Mucosa of rectum (tissue), 2 donors: ENCODE results near the gene MTRR.

Experiments
- H3K27ac ChIP-seq, 2 donors: one replicate each; pipeline ENCODE4 v1.7.0; 2013; ENCODE audit warnings: inconsistent platforms in 2 of 2, low read depth in 2 of 2, low read length in 2 of 2
- H3K27me3 ChIP-seq, 2 donors: one replicate each; pipeline ENCODE4 v1.7.0; 2013; ENCODE audit warnings: low read length in 2 of 2; ENCODE audit not compliant: control insufficient read depth in 2 of 2, insufficient read depth in 2 of 2
- H3K36me3 ChIP-seq, 2 donors: one replicate each; pipeline ENCODE4 v1.7.0; 2013; ENCODE audit warnings: low read length in 2 of 2; ENCODE audit not compliant: control insufficient read depth in 2 of 2, insufficient read depth in 2 of 2
- H3K4me1 ChIP-seq, 2 donors: one replicate each; pipeline ENCODE4 v1.7.0; 2013; ENCODE audit warnings: low read length in 2 of 2, mild to moderate bottlenecking in 1 of 2; ENCODE audit not compliant: control insufficient read depth in 2 of 2, insufficient read depth in 2 of 2
- H3K4me3 ChIP-seq, 2 donors: one replicate each; pipeline ENCODE4 v1.7.0; 2013; ENCODE audit warnings: low read length in 2 of 2
- H3K9ac ChIP-seq, 2 donors: one replicate each; pipeline ENCODE4 v1.7.0; 2013; ENCODE audit warnings: low read length in 2 of 2, low read depth in 1 of 2, mild to moderate bottlenecking in 1 of 2
- H3K9me3 ChIP-seq, 2 donors: one replicate each; pipeline ENCODE4 v1.7.0; 2013; ENCODE audit warnings: low read length in 2 of 2; ENCODE audit not compliant: control insufficient read depth in 2 of 2
- donor health status: healthy.
- donor health status: Normal muscosa, but diverticular disease.

The MTRR gene

DNA sequence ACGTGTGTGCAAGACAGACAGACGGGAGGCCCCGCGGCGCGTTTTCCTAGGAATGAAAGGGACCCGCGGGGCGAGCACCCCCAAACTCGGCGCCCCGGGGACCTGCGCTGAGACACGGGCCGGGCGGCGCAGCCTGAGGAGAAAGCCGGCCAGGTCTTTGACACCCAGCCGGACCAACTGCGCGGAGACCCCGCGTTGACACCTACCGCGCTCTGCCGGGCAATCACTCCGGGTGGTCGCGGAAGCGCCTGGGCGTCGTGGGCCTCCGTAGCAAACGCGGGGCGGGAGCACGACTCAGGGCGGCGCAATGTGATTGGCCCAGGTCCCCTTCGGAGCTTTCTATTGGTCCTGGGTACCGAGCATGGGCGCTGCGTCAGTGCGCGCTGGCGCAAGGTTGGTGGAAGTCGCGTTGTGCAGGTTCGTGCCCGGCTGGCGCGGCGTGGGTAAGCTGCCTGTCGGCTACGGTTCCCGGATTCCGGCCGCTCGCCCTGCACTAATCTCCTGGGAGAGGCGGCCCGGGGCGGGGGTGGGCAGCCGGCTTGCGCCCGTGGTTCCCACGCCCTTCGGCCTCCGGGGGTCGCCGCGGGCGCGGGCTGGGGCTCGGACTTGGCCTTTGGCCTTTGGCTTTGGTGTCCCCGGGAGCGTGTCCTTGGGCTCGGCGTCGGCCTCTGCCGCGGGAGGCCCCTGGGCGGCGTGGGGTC, at the start of gene MTRR, which contains the start of gene FASTKD3:
MTRR (plus strand) TSS at position 376 of the 701 bp plus-strand sequence. CDS start 1,647 bp downstream, outside the sequence.
FASTKD3 (minus strand) TSS at position 259 of the 701 bp plus-strand sequence. CDS start 948 bp downstream, outside the sequence.
- H3K27me3 ChIP-seq: no peaks in the 10 kb centered on the region
- H3K36me3 ChIP-seq: peaks cover 5 to 8% of the 10 kb centered on the region in 2 donors
- peak within 1 kb of the TSS; percentile 68 to 81 for H3K27ac ChIP-seq
- no peaks in the 10 kb centered on the region for H3K9me3 ChIP-seq
- peak within 1 kb of the TSS; percentile 78 to 87 for H3K9ac ChIP-seq
- H3K4me1 ChIP-seq: peaks cover 9 to 30% of the 10 kb centered on the region in 2 donors
- H3K4me3 ChIP-seq: peak within 1 kb of the TSS; percentile 92 to 93

DNA sequence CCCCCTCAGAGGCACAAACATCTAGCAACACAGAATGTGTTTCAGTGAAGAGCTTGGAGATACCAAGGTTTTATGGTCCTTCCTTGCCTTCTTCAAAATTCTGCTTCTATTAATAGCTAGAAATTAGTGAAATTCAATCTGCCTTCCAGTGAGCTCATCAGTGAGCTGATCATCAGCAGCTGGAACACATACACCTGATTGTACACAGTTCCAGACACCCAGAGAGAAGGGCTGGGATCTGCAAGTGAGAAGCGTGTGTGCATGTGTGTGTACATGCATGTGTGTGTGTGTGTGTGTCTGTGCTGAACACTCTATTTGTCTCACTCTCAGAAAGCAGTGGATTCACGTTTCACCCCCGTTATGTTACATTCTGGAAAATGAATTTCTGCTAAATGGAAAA, 46.5 kb upstream of the MTRR start:
- Histone ChIP-seq H3K4me3 (no peak overlapping the region), H3K9ac (no peak overlapping the region), H3K9me3 (no peaks in the 10 kb centered on the region), H3K27me3 (no peaks in the 10 kb centered on the region), H3K4me1 (no peaks in the 10 kb centered on the region), H3K36me3 (no peaks in the 10 kb centered on the region), H3K27ac (no peak overlapping the region)

DNA sequence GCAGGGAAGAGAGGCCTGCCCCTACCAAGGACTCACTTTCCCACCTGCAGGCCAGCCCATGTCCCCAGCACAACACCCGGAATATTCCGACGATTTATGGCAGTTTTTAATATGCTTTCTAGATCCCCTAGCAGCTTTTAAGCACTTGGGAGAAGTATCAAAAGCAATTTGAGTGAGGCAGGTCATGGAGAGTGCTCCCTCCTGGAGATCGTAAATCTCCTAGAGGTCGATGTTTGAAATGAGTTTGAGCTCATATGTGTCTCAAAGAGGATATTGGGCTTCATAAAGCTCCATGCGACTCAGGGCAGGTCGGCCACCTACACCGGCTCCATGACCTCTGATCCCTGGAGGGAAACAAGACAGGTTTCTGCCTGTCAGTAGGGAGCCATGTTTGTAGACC, 45.4 kb upstream of the MTRR start:
- H3K9ac ChIP-seq: no peak overlapping the region
- H3K9me3 ChIP-seq: no peaks in the 10 kb centered on the region
- H3K36me3 ChIP-seq: no peaks in the 10 kb centered on the region
- H3K27me3 ChIP-seq: no peaks in the 10 kb centered on the region
- H3K4me3 ChIP-seq: no peak overlapping the region
- no peaks in the 10 kb centered on the region for H3K4me1 ChIP-seq
- H3K27ac ChIP-seq: no peak overlapping the region

DNA sequence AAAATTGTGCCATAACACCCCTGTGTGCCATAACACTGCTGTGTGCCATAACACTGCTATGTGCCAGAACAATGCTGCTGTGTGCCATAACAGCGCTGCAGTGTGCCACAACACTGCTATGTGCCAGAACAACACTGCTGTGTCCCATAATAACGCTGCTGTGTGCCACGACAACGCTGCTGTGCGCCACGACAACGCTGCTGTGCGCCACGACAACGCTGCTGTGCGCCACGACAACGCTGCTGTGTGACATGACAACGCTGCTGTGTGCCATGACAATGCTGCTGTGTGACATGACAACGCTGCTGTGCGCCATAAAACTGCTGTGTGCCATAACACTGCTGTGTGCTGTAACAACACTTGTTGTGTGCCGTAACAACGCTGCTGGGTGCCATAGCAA, 44.0 kb upstream of the MTRR start:
- H3K9me3 ChIP-seq: no peaks in the 10 kb centered on the region
- H3K4me1 ChIP-seq: no peaks in the 10 kb centered on the region
- no peak overlapping the region for H3K27ac ChIP-seq
- H3K9ac ChIP-seq: no peak overlapping the region
- no peaks in the 10 kb centered on the region for H3K27me3 ChIP-seq
- no peak overlapping the region for H3K4me3 ChIP-seq
- no peaks in the 10 kb centered on the region for H3K36me3 ChIP-seq

DNA sequence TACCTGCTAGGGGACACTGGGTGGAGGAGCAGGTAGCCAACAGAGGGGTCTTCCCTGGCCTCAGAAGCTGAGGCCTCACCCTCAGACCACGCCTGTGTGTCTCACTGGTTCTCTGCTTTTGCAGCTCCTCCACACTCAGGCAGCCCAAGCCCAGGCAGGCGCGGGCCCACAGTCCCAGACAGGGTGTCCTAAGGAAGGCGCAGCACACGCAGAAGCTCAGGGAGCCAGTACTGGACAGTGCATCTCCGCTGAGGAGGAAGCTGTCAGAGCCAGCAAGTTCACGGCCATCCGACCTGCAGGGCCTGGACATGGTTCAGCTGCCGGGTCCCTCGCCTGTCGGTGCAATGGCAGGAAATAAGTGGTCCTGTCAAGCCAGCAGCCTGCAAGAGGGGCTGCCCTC, 43.3 kb upstream of the MTRR start:
- Histone ChIP-seq H3K36me3 (no peaks in the 10 kb centered on the region), H3K4me3 (no peak overlapping the region), H3K4me1 (no peaks in the 10 kb centered on the region), H3K27me3 (no peaks in the 10 kb centered on the region), H3K9ac (no peak overlapping the region), H3K9me3 (no peaks in the 10 kb centered on the region), H3K27ac (no peak overlapping the region)

DNA sequence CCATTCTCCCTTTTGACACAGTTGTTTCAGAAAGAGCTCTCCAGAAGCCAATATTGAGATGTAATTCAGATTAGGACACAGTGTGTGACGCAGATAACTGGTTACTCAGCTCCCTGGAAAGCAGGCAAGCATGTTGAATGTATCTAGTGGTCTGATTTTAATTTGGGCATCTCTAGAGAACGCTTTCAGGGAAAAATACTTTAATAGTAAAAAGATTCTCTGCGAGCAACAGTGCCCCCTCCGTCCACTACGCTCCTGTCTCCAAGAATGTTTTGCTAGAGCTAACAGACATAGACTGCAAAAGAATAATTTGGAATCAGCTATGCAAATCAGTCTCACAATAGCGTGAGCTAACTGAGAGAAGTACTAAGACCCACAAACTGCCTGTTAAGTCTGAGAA, 41.3 kb upstream of the MTRR start:
- no peak overlapping the region for H3K27ac ChIP-seq
- H3K9ac ChIP-seq: no peak overlapping the region

DNA sequence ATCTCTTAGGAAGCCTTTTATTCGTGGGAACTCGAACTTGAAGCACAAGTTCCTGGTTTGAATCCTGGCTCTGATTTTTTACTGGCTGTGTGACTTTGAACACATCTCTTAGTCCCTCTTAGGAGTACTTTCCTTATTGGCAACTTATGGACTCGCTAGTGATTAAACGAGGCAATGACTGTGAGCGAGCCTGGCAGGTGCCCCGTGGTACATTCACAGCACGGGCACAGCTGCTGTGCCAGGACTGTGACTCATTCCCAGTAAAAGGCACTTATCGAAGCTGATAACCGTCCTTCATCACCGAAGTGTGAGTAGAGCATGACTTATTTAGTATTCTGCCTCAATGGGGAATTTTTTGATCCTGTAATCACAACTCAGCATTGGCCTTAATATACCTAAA, 40.7 kb upstream of the MTRR start:
- Histone ChIP-seq H3K27ac (no peak overlapping the region), H3K4me1 (no peaks in the 10 kb centered on the region), H3K9me3 (no peaks in the 10 kb centered on the region), H3K4me3 (no peak overlapping the region), H3K36me3 (no peaks in the 10 kb centered on the region), H3K27me3 (no peaks in the 10 kb centered on the region), H3K9ac (no peak overlapping the region)

More for the DNA sequence above, 41.3 kb upstream of the MTRR start:
- H3K9me3 ChIP-seq: no peaks in the 10 kb centered on the region
- H3K4me3 ChIP-seq: no peak overlapping the region
- H3K27me3 ChIP-seq: no peaks in the 10 kb centered on the region
- H3K36me3 ChIP-seq: no peaks in the 10 kb centered on the region
- H3K4me1 ChIP-seq: no peaks in the 10 kb centered on the region

DNA sequence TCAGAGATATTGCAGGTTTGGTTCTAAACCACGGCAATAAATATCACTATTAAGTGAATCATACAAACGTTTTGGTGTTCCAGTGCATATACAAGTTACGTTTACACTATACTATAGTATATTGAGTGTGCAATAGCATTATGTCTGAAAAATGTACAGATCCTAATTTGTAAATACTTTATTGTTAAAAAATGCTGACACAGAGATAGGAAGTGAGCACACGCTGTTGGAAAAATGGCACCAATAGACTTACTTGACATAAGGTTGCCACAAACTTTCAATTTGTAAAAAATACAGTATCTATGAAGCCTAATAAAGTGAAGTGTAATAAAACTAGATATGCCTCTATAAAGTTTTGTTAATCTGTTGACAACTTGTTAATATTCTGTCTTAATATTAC, 34.0 kb upstream of the MTRR start:
- Histone ChIP-seq H3K27me3 (no peaks in the 10 kb centered on the region), H3K27ac (no peak overlapping the region), H3K9ac (no peak overlapping the region), H3K36me3 (no peaks in the 10 kb centered on the region), H3K9me3 (no peaks in the 10 kb centered on the region), H3K4me3 (no peak overlapping the region), H3K4me1 (no peaks in the 10 kb centered on the region)

DNA sequence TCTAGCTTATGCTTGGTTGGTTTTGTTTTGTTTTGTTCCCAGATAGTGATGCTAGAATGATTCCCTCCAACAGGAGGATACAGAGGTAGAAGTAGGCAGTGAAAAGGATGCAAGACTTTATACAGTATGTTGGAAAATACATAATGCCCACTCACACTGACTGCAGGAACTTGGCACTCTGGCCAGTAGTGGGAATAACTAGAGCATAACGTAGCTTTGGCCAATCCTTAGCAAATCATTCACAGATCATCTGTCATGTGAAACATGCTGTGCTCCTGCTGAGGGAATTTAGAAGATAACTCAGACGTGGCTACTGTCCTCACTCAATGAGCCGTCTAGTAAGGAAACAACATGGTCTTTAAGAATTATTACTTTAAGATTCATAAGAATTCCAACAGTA, 31.5 kb upstream of the MTRR start:
- H3K9ac ChIP-seq: no peak overlapping the region
- H3K36me3 ChIP-seq: no peaks in the 10 kb centered on the region
- no peak overlapping the region for H3K4me3 ChIP-seq
- no peaks in the 10 kb centered on the region for H3K9me3 ChIP-seq
- no peak overlapping the region for H3K27ac ChIP-seq
- no peaks in the 10 kb centered on the region for H3K27me3 ChIP-seq
- no peaks in the 10 kb centered on the region for H3K4me1 ChIP-seq

DNA sequence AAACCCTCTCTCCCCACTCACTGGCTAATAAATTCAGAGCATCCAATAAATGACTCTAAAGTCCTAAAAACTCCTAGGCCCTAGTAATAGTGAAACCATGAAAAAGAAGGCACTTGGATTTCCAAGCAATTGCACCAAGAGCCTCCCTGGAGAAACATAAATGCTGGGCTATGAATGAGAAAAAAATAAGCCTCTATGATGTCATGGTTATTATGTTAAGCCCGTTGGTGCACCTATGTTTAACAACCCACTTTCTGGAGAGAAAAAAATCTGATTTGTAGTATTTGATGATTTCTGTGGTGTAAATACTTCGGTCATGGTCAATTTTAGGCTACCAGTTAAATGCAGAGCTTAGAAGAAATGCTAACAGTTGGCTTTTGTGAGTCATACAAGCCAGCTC, 26.4 kb upstream of the MTRR start:
- peaks cover 4 to 7% of the 10 kb centered on the region in 2 donors for H3K27me3 ChIP-seq
- no peaks in the 10 kb centered on the region for H3K36me3 ChIP-seq

More for the DNA sequence above, 26.4 kb upstream of the MTRR start:
- Histone ChIP-seq H3K9ac (no peak overlapping the region), H3K4me3 (no peak overlapping the region), H3K4me1 (no peaks in the 10 kb centered on the region), H3K27ac (no peak overlapping the region), H3K9me3 (no peaks in the 10 kb centered on the region)
